T-helper 17 cell (primary cell): Measurements from ENCODE around the gene ROPN1. TPM values are rescaled to one million over a fixed set of nuclear protein-coding genes. Genes with fewer than 3 reads are reported as not detected.
"Not testable (repeated sequence)": the region's sequence is repeated elsewhere in the genome, so short reads cannot be mapped to it uniquely, and the experiment has no call there.

ENCODE experiments used
- ATAC-seq: fragments of 150-1000 bp; cut with Tn5 transposase; 2 replicates; pipeline ENCODE4 v1.10.0; 2021; ENCODE audit warnings: mild to moderate bottlenecking, moderate library complexity
- DNase-seq, 3 donors: peaks; one replicate each; pipeline versions ENCODE4 v3.0.0 to v3.0.0-alpha.2; 2020 to 2021
- H3K9me3 ChIP-seq: one replicate; pipeline ENCODE4 v1.7.0; 2013; ENCODE audit warnings: low read length, mild to moderate bottlenecking; ENCODE audit not compliant: control insufficient read depth, poor library complexity, severe bottlenecking
- H3K27ac Mint-ChIP-seq: one replicate; pipeline ENCODE4 v1.8.0; 2022; ENCODE audit warnings: mild to moderate bottlenecking, moderate library complexity, mixed read lengths
- H3K27me3 Mint-ChIP-seq: one replicate; pipeline ENCODE4 v1.8.0; 2022; ENCODE audit warnings: mixed read lengths
- H3K36me3 Mint-ChIP-seq: one replicate; pipeline ENCODE4 v1.8.0; 2022; ENCODE audit warnings: low read depth, mixed read lengths
- H3K4me1 Mint-ChIP-seq: one replicate; pipeline ENCODE4 v1.8.0; 2022; ENCODE audit warnings: mild to moderate bottlenecking, mixed read lengths
- H3K4me3 Mint-ChIP-seq: one replicate; pipeline ENCODE4 v1.8.0; 2022; ENCODE audit warnings: mild to moderate bottlenecking, moderate library complexity, mixed read lengths
- total RNA-seq, 4 donors: library from RNA in 2 of 4; stranded (reverse) in 2 of 4; gene quantifications; one replicate each; pipeline ENCODE4 v1.2.3 and lab custom pipeline; 2022 to 2026

The ROPN1 gene
- total RNA-seq (not detected), total RNA-seq (lab: John Stamatoyannopoulos, UW) (0 reads per million in 2 donors)

DNA sequence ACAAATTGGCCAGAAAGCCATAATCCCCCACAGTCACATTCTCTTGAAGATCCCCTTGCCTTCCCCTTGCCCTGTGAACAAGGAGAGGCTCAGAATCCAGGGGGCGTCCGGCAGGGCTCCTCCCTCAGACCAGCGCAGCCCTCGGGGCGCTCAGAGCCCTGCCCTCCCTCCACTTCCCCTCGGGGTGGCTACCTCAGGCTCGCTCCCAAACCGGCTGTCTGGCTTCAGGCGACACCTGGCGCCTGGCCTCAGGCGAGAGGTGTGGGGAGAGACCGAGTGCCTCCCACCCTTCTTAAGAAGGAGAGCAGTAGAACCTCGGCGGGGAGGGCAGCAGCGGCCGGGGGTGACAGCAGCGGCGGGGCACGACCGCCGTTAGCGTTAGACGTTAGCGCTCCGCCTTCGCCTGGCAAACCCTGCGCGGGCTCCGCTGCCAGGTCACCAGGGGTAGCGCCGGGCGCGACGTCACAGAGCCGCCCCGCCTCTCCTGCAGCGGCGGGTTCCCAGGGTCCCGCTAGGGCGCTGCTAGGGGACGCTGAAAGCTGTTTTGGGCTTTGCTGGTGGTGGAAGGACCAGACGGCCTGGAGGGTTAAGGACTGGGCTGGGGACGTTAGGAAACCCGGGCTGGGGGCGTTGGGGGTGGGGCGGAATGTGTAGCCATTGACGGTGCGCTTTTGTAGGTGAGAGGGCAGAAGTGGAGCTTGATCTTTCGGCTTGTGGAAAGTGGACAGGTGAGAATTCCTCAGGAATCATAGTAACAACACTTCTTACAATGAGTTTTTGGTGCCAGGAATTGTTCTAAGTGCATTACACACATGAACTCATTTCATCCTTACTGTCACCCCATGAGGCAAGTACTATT is at the start of gene ROPN1:
Gene ROPN1, minus strand, starts transcription at position 395 of the 859 bp plus-strand sequence. CDS start 11,643 bp downstream, outside the sequence.
- peak; percentile 97 for ATAC-seq
- not testable (repeated sequence) for H3K36me3 Mint-ChIP-seq, H3K4me1 Mint-ChIP-seq, DNase-seq, H3K9me3 ChIP-seq, H3K27ac Mint-ChIP-seq
- Mint-ChIP-seq H3K4me3 (peak within 1 kb of the TSS; percentile 80), H3K27me3 (peaks cover 44% of the 10 kb centered on the region)

DNA sequence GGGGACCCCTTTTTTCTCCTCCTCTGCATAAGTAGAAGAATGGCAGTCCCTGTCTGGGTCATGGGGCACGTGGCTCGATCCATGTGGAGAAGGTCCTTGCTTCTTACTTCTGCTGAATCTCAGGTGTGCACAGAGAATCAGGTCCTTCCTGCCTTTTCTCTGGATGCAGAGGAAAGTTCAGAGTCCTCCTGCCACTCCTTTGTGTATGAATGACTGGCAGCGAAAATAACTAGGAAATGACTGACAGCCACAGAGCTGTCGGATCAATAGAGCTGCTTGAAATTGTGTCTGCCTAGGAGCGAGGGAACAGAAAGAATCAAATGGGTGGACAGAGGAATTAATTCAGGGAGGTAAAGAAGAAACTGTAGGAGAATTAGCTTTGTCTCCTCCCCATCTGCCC is 49.6 kb upstream of the ROPN1 start:
- Mint-ChIP-seq H3K4me3 (no peak overlapping the region), H3K27ac (no peak overlapping the region), H3K27me3 (peaks cover 17% of the 10 kb centered on the region), H3K36me3 (peaks cover 2% of the 10 kb centered on the region), H3K4me1 (no peaks in the 10 kb centered on the region)
- H3K9me3 ChIP-seq, result no peaks in the 10 kb centered on the region
- DNase-seq, result no peak
- ATAC-seq, result no peak

- DNase-seq (no peak), ATAC-seq (no peak)
- Mint-ChIP-seq H3K27me3 (peaks cover 17% of the 10 kb centered on the region), H3K4me3 (no peak overlapping the region), H3K36me3 (peaks cover 2% of the 10 kb centered on the region), H3K4me1 (peaks cover 10% of the 10 kb centered on the region), H3K27ac (no peak overlapping the region)
- H3K9me3 ChIP-seq, result no peaks in the 10 kb centered on the region
Observed at GRCh38 chr3:124037326-124037725, 45.4 kb upstream of the ROPN1 start.

- not testable (repeated sequence) for H3K4me3 Mint-ChIP-seq, DNase-seq, H3K9me3 ChIP-seq, ATAC-seq, H3K27ac Mint-ChIP-seq, H3K36me3 Mint-ChIP-seq
- Mint-ChIP-seq H3K4me1 (peaks cover 12% of the 10 kb centered on the region), H3K27me3 (peaks cover 28% of the 10 kb centered on the region)
Observed at GRCh38 chr3:124036214-124036613, 44.3 kb upstream of the ROPN1 start.

- Mint-ChIP-seq H3K27ac (no peak overlapping the region), H3K27me3 (peaks cover 31% of the 10 kb centered on the region), H3K36me3 (peaks cover 7% of the 10 kb centered on the region), H3K4me3 (no peak overlapping the region), H3K4me1 (peaks cover 12% of the 10 kb centered on the region)
- DNase-seq, result no peak
- no peak for ATAC-seq
- no peaks in the 10 kb centered on the region for H3K9me3 ChIP-seq
Observed at GRCh38 chr3:124035463-124036121, 43.7 kb upstream of the ROPN1 start.

GRCh38 chr3:124034844-124035152 is 42.9 kb upstream of the ROPN1 start:
- no peak for DNase-seq
- H3K9me3 ChIP-seq, result no peaks in the 10 kb centered on the region
- Mint-ChIP-seq H3K4me3 (peak overlapping the region; percentile 80), H3K27me3 (peaks cover 38% of the 10 kb centered on the region), H3K36me3 (peaks cover 10% of the 10 kb centered on the region), H3K4me1 (peaks cover 12% of the 10 kb centered on the region), H3K27ac (no peak overlapping the region)
- no peak for ATAC-seq

- Mint-ChIP-seq H3K4me1 (peaks cover 12% of the 10 kb centered on the region), H3K27me3 (peaks cover 43% of the 10 kb centered on the region), H3K4me3 (peak overlapping the region; percentile 80), H3K36me3 (peaks cover 10% of the 10 kb centered on the region), H3K27ac (no peak overlapping the region)
- peak in 1 of 3 donors; percentile 7 for DNase-seq
- no peaks in the 10 kb centered on the region for H3K9me3 ChIP-seq
- no peak for ATAC-seq
Observed at GRCh38 chr3:124034016-124034843, 42.3 kb upstream of the ROPN1 start.

DNA sequence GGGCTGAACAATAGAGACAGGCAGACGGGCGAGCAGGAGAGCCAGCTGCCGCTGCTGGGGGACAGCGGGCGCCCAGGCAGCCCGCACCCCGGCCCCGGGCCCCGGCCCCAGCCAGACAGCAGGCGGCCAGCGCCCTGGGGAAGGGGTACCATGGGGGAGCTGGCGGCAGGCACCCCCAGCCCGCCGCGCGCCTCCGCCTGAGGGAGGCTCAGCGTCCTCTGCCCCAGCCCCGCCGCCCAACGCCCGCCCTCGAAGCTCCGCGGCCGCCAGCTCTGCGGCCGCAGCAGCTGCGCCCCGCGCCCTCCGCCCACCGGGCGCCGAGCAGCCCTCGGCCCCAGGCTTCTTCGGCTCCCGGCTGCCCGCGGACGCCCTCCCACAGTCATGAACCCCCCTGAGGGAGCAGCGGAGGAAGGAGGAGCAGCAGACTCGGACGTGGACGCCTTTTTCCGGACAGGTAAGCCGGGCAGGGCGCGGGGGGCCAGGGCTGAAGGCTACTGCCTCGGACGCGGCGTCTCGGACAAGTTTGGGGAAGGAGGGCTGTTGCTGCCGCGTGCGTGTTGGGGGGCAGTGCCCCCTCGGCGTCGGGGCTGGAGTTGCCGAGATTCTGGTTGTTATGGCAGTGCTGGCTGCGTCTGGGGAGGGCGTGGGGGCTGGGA is 41.6 kb upstream of the ROPN1 start, which contains the start of gene KALRN:
Gene KALRN, plus strand, starts transcription at position 10 of the 656 bp plus-strand sequence.
- Mint-ChIP-seq H3K27ac (no peak within 1 kb of the TSS), H3K27me3 (peaks cover 48% of the 10 kb centered on the region), H3K4me3 (peak within 1 kb of the TSS; percentile 94), H3K4me1 (peaks cover 12% of the 10 kb centered on the region), H3K36me3 (peaks cover 10% of the 10 kb centered on the region)
- DNase-seq (no peak), ATAC-seq (peak; percentile 29)
- no peaks in the 10 kb centered on the region for H3K9me3 ChIP-seq

DNA sequence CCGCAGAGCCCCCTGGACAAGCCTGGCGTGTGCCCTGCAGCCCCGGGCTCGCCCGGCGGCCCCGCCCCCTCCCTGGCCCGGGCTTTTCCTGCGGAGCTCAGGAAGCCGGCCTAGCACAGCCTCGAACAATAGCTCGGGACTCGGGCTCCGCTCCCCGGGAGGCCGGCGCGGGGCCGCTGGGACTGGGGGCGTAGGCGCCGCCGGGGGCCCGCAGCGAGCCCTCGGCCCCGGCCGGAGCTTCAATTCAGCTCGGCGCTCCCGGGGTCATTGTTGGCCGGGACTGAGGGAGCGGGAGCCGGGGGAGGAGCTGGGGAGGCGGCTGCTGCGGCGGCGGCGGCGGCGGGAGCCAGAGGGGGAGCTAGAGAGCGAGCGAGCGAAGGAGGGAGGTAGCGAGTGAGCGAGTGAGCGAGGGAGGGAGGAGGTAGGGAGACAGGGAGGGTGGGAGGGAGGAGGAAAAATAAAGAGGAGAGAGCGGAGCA is 41.0 kb upstream of the ROPN1 start:
- peaks cover 48% of the 10 kb centered on the region for H3K27me3 Mint-ChIP-seq
- H3K9me3 ChIP-seq, result no peaks in the 10 kb centered on the region
- DNase-seq (peak; percentile 29 to 51 (median 39)), ATAC-seq (peak; percentile 92)
- H3K4me3 Mint-ChIP-seq, result peak overlapping the region; percentile 94
- H3K27ac Mint-ChIP-seq, result no peak overlapping the region
- peaks cover 10% of the 10 kb centered on the region for H3K36me3 Mint-ChIP-seq
- peaks cover 12% of the 10 kb centered on the region for H3K4me1 Mint-ChIP-seq

GRCh38 chr3:124032311-124032880 is 40.5 kb upstream of the ROPN1 start:
- no peak overlapping the region for H3K27ac Mint-ChIP-seq
- ATAC-seq (no peak), DNase-seq (no peak)
- peaks cover 48% of the 10 kb centered on the region for H3K27me3 Mint-ChIP-seq
- H3K9me3 ChIP-seq, result no peaks in the 10 kb centered on the region
- H3K36me3 Mint-ChIP-seq, result peaks cover 10% of the 10 kb centered on the region
- peaks cover 12% of the 10 kb centered on the region for H3K4me1 Mint-ChIP-seq
- H3K4me3 Mint-ChIP-seq, result peak overlapping the region; percentile 94

DNA sequence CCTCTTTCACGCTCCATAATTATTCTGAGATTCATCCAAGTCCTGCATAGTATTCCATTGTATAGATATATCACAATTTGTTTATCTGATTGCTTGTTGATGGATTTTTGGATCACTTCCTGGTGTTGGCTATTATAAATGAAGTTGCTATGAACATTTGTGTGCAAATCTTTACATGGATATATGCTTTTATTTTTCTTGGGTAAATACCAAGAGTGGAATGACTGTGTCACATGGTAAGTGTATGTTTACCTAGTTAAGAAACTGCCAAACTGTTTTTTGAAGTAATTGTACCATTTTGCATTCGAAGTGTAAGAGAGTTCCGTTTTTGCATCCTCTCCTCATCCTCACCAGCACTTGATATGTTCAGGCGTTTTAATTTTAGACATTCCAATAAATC is 34.6 kb upstream of the ROPN1 start:
- Mint-ChIP-seq H3K36me3 (peaks cover 4% of the 10 kb centered on the region), H3K4me1 (no peaks in the 10 kb centered on the region), H3K27ac (no peak overlapping the region), H3K27me3 (peaks cover 24% of the 10 kb centered on the region), H3K4me3 (no peak overlapping the region)
- DNase-seq, result no peak
- H3K9me3 ChIP-seq, result no peaks in the 10 kb centered on the region
- ATAC-seq, result no peak

GRCh38 chr3:124023531-124023930 is 31.6 kb upstream of the ROPN1 start:
- not testable (repeated sequence) for H3K9me3 ChIP-seq, DNase-seq, H3K27ac Mint-ChIP-seq, H3K36me3 Mint-ChIP-seq, H3K4me1 Mint-ChIP-seq, ATAC-seq, H3K27me3 Mint-ChIP-seq, H3K4me3 Mint-ChIP-seq
